Caki2 (cell line): Measurements from ENCODE around the gene CALD1. TPM values are rescaled to one million over a fixed set of nuclear protein-coding genes. Genes with fewer than 3 reads are reported as not detected.

ENCODE experiments used
- DNase-seq: peaks from one replicate; pipeline ENCODE4 v3.0.0-alpha.2; 2015; ENCODE audit warnings: low read depth
- in situ Hi-C: cut with HindIII; loops from 2 replicates; pipeline ENCODE4 v1.10.0; 2016; ENCODE audit warnings: low sequenced_read_pairs, low pct_unique_long_range_greater_than_20kb, mixed read lengths
- total RNA-seq: library from RNA; depleted of rRNA; stranded (reverse); fragments of >200 nt; shearing (Covaris generic); gene quantifications from 2 replicates; pipeline ENCODE4 v1.2.3, GENCODE V29; 2014; ENCODE audit warnings: low replicate concordance

The CALD1 gene
- total RNA-seq, 1 experiment from 2014 or later: 11.1 TPM

GRCh38 chr7:134839298-134839697, 59.9 kb downstream of the CALD1 start:
- in situ Hi-C loops: no loop called here
- DNase-seq: no peak

- in situ Hi-C loops: no loop called here
- DNase-seq: no peak
Observed at GRCh38 chr7:134842062-134842461, 62.6 kb downstream of the CALD1 start.

- in situ Hi-C loops: no loop called here
- DNase-seq: no peak
Observed at GRCh38 chr7:134842886-134843430, 63.5 kb downstream of the CALD1 start.

GRCh38 chr7:134844200-134844599, 64.8 kb downstream of the CALD1 start:
- no peak for DNase-seq
- in situ Hi-C loops: no loop called here

GRCh38 chr7:134845461-134845860, 66.0 kb downstream of the CALD1 start:
- in situ Hi-C loops: no loop called here
- DNase-seq: no peak

GRCh38 chr7:134847851-134848588, 68.6 kb downstream of the CALD1 start:
- in situ Hi-C loops: no loop called here
- no peak for DNase-seq

- in situ Hi-C loops: no loop called here
- no peak for DNase-seq
Observed at GRCh38 chr7:134850066-134850465, 70.6 kb downstream of the CALD1 start.

- in situ Hi-C loops: no loop called here
- no peak for DNase-seq
Observed at GRCh38 chr7:134851141-134851540, 71.7 kb downstream of the CALD1 start.

GRCh38 chr7:134852625-134853024, 73.2 kb downstream of the CALD1 start:
- no peak for DNase-seq
- in situ Hi-C loops: no loop called here

GRCh38 chr7:134854816-134855215, 75.4 kb downstream of the CALD1 start:
- in situ Hi-C loops: no loop called here
- DNase-seq: no peak

GRCh38 chr7:134855442-134855841, 76.0 kb downstream of the CALD1 start:
- DNase-seq: no peak
- in situ Hi-C loops: no loop called here

- in situ Hi-C loops: no loop called here
- DNase-seq: no peak
Observed at GRCh38 chr7:134856091-134856490, 76.7 kb downstream of the CALD1 start.

GRCh38 chr7:134856691-134857090, 77.3 kb downstream of the CALD1 start:
- no peak for DNase-seq
- in situ Hi-C loops: no loop called here

GRCh38 chr7:134857958-134858357, 78.5 kb downstream of the CALD1 start:
- in situ Hi-C loops: no loop called here
- no peak for DNase-seq

GRCh38 chr7:134859783-134860182, 80.3 kb downstream of the CALD1 start:
- no peak for DNase-seq
- in situ Hi-C loops: no loop called here

- no peak for DNase-seq
- in situ Hi-C loops: no loop called here
Observed at GRCh38 chr7:134865001-134865845, 85.8 kb downstream of the CALD1 start.

GRCh38 chr7:134866617-134867016, 87.2 kb downstream of the CALD1 start:
- in situ Hi-C loops: no loop called here
- DNase-seq: no peak

GRCh38 chr7:134870156-134870555, 90.7 kb downstream of the CALD1 start:
- in situ Hi-C loops: no loop called here

GRCh38 chr7:134870781-134871180, 91.3 kb downstream of the CALD1 start:
- DNase-seq: no peak
- in situ Hi-C loops: no loop called here

More at GRCh38 chr7:134870156-134870555, 90.7 kb downstream of the CALD1 start:
- DNase-seq: no peak
